ENCODE data around the gene SCLY.

The SCLY gene

GRCh38 chr2:238082151-238082550 lies 21.4 kb downstream of the SCLY start:
- DNase-seq (ENCODE audit: low read depth): no peak
- no peak overlapping the region for H3K4me3 ChIP-seq (ENCODE audit: low read length)

DNA sequence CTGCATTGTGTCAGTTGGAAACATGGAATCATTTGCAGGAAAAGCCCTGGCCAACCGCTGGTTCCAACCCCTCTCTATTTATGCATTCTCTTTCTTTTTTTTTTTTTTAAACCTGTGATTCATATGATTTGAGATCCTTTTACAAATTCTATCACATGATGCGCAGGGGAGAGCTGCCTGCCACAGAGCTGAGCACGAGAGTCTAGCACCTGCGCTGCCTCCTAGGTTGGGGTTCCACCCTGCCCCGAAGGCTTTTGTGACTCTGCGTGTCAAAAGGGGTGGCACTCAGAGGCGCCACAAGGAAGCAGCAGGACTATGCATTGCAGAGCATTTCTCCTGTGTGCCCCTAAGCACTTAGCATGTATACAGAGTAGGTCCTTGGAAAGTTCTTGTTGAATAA lies 22.0 kb downstream of the SCLY start:
- H3K4me3 ChIP-seq (ENCODE audit: low read length): no peak overlapping the region
- TF ChIP-seq, protein P1, sequence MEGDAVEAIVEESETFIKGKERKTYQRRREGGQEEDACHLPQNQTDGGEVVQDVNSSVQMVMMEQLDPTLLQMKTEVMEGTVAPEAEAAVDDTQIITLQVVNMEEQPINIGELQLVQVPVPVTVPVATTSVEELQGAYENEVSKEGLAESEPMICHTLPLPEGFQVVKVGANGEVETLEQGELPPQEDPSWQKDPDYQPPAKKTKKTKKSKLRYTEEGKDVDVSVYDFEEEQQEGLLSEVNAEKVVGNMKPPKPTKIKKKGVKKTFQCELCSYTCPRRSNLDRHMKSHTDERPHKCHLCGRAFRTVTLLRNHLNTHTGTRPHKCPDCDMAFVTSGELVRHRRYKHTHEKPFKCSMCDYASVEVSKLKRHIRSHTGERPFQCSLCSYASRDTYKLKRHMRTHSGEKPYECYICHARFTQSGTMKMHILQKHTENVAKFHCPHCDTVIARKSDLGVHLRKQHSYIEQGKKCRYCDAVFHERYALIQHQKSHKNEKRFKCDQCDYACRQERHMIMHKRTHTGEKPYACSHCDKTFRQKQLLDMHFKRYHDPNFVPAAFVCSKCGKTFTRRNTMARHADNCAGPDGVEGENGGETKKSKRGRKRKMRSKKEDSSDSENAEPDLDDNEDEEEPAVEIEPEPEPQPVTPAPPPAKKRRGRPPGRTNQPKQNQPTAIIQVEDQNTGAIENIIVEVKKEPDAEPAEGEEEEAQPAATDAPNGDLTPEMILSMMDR (conservative IDR thresholded peaks at IDR 0.05; ENCODE audit: low read length): no peak
- DNase-seq (ENCODE audit: low read depth): no peak

More at GRCh38 chr2:238082151-238082550, 21.4 kb downstream of the SCLY start:
- TF ChIP-seq, protein P1 (conservative IDR thresholded peaks at IDR 0.05; ENCODE audit: low read length): no peak

DNA sequence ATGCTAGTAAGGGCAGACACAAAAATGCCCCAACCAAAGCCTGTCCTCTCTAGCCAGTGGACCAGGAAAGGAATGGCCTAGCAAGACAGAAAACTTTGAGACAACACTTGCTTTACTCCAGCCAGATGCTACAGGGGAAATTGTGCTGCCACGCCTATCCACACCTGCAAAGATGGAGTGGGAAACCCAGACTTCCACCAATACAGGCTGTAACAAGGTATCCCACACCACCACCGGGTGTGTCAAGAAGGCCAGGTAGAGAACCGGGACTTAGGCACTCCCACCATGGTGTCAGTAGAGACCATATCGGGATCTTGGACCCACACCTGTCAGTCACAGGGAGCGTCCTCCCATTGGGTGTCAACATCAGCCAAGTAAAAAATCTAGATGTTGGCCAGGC lies 23.1 kb downstream of the SCLY start:
- H3K4me3 ChIP-seq (ENCODE audit: low read length): no peak overlapping the region
- TF ChIP-seq, protein P1 (conservative IDR thresholded peaks at IDR 0.05; ENCODE audit: low read length): no peak
- DNase-seq (ENCODE audit: low read depth): no peak

DNA sequence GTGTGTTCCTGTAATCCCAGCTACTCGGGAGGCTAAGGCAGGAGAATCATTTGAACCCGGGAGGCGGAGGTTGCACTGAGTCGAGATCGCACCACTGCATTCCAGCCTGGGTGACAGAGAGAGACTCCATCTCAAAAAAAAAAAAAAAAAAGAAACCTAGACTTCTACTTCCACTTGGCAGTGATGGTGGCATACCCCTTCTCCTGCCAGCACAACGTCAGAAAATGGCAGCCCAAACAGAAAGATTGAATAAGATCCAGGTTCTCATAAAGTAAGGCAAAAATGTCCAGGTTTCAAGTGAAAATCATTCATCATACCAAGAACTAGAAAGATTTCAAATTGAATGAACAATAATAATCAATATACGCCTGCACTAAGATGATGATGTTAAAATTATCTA lies 24.0 kb downstream of the SCLY start:
- TF ChIP-seq, protein P1 (conservative IDR thresholded peaks at IDR 0.05; ENCODE audit: low read length): no peak
- no peak overlapping the region for H3K4me3 ChIP-seq (ENCODE audit: low read length)
- DNase-seq (ENCODE audit: low read depth): no peak

DNA sequence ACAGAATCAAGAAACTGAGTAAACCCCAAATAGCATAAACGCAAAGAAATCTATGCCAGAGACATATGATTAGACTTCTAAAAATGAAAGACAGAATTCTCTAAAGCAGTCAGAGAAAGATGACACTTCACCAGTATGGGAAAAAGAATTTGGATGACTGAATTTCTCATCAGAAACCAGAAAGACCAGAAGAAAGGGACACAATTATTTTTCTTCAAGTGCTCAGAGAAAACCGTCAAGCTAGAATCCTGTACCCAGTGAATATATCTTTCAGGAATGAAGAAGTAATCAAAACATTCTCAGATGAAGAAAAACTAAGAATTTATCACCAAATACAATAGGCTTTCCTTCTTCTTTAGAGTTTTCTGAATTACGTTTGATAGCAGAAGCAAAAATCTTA lies 25.1 kb downstream of the SCLY start:
- no peak overlapping the region for H3K4me3 ChIP-seq (ENCODE audit: low read length)
- no peak for DNase-seq (ENCODE audit: low read depth)
- TF ChIP-seq, protein P1 (conservative IDR thresholded peaks at IDR 0.05; ENCODE audit: low read length): no peak

DNA sequence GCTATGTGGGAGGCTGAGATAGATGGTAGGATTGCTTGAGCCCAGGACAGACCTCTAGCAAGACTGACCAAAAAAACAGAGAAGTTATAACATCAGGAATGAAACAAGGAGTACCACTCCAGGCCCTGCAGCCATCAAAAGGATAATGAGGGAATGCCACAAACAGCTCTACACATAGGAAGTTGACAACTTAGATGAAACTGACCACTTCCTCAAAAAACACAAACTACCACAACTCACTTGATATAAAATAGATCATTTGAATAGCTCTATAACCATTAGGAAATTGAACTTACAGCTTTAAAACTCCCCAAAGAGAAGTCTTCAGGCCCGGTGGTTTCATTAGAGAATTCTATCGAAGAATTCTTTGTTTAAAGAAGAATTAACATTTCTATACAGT lies 26.4 kb downstream of the SCLY start:
- no peak overlapping the region for H3K4me3 ChIP-seq (ENCODE audit: low read length)
- TF ChIP-seq, protein P1 (conservative IDR thresholded peaks at IDR 0.05; ENCODE audit: low read length): no peak
- no peak for DNase-seq (ENCODE audit: low read depth)

- DNase-seq (ENCODE audit: low read depth): no peak
- H3K4me3 ChIP-seq (ENCODE audit: low read length): no peak overlapping the region
- TF ChIP-seq, protein P1 (conservative IDR thresholded peaks at IDR 0.05; ENCODE audit: low read length): no peak
Observed at GRCh38 chr2:238090887-238091286, 30.1 kb downstream of the SCLY start.
